Right atrium auricular region (tissue), 2 donors: ENCODE data around the gene IQGAP1. TPM values are rescaled to one million over a fixed set of nuclear protein-coding genes. Genes with fewer than 3 reads are reported as not detected.
A peak's percentile ranks its signal among the peaks of the same experiment; 100 is the strongest.
"Not testable (repeated sequence)": the region's sequence is repeated elsewhere in the genome, so short reads cannot be mapped to it uniquely, and the experiment has no call there.

Source experiments
- DNase-seq: peaks from one replicate; pipeline ENCODE4 v3.0.0-alpha.2; 2019; ENCODE audit warnings: low spot score
- H3K27ac ChIP-seq, 2 donors: fragments of 200-600 bp; sonication (generic); 1 replicate in 1 of 2; 2 replicates in 1 of 2; pipeline ENCODE4 v1.5.1; 2016 to 2019
- H3K27me3 ChIP-seq, 2 donors: fragments of 200-600 bp; sonication (generic); one replicate each; pipeline versions ENCODE4 v1.5.1 to v1.6.0; 2017 to 2019
- H3K36me3 ChIP-seq: fragments of 200-600 bp; sonication (generic); one replicate; pipeline ENCODE4 v1.5.1; 2016
- H3K4me1 ChIP-seq, 2 donors: fragments of 200-600 bp; sonication (generic); one replicate each; pipeline versions ENCODE4 v1.5.1 to v1.6.0; 2017 to 2019
- H3K4me3 ChIP-seq, 2 donors: fragments of 200-600 bp; sonication (generic); 1 replicate in 1 of 2; 2 replicates in 1 of 2; pipeline ENCODE4 v1.5.1; 2017 to 2019; ENCODE audit warnings: mild to moderate bottlenecking in 1 of 2, moderate library complexity in 1 of 2
- H3K9me3 ChIP-seq, 2 donors: fragments of 200-600 bp; sonication (generic); one replicate each; pipeline ENCODE4 v1.5.1; 2019
- total RNA-seq, 2 donors: library from RNA; depleted of rRNA; stranded (reverse); fragments of >200 nt; gene quantifications; one replicate each; pipeline ENCODE4 v1.1.0, GENCODE V29; 2016
- TF ChIP-seq, protein P1 (sequence below), 2 donors: fragments of 200-600 bp; sonication (generic); IDR thresholded peaks; one replicate each; pipeline ENCODE4 v1.5.1; 2019; ENCODE audit warnings: antibody characterized with exemption in 2 of 2

IQGAP1 gene
- total RNA-seq, 2 donors from 2014 or later = 56.5 to 96.3 TPM

- Histone ChIP-seq H3K36me3 (no peaks in the 10 kb centered on the region), H3K4me1 (peaks cover 0 to 79% of the 10 kb centered on the region in 2 donors), H3K27ac (peak overlapping the region; percentile 13 to 20), H3K27me3 (no peaks in the 10 kb centered on the region), H3K4me3 (no peak overlapping the region), H3K9me3 (no peaks in the 10 kb centered on the region)
- TF ChIP-seq, protein P1, sequence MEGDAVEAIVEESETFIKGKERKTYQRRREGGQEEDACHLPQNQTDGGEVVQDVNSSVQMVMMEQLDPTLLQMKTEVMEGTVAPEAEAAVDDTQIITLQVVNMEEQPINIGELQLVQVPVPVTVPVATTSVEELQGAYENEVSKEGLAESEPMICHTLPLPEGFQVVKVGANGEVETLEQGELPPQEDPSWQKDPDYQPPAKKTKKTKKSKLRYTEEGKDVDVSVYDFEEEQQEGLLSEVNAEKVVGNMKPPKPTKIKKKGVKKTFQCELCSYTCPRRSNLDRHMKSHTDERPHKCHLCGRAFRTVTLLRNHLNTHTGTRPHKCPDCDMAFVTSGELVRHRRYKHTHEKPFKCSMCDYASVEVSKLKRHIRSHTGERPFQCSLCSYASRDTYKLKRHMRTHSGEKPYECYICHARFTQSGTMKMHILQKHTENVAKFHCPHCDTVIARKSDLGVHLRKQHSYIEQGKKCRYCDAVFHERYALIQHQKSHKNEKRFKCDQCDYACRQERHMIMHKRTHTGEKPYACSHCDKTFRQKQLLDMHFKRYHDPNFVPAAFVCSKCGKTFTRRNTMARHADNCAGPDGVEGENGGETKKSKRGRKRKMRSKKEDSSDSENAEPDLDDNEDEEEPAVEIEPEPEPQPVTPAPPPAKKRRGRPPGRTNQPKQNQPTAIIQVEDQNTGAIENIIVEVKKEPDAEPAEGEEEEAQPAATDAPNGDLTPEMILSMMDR (IDR thresholded peaks at IDR 0.05) = no peak
- DNase-seq = no peak
These were observed 17.1 kb downstream of the IQGAP1 start for GRCh38 chr15:90405055-90405607.

DNA sequence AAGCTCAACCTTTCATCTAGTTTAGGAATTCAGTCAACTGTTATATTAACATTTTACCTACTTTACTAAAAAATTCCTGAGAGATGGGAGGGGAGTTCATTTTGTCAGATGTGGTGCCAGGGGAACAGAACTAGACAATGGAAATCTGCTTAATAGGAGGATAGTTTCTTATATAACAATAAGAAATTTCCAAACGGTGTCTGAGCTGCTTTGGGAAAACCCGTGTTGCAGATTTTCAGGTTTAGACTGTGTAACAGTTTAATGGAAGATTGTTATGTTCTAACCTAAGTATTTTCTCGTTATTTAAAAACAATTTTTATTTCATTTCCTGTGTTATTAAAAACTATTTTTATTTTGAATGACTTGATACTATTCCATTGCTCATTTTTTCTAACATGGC, 19.3 kb downstream of the IQGAP1 start:
- Histone ChIP-seq H3K4me1 (peaks cover 0 to 73% of the 10 kb centered on the region in 2 donors), H3K9me3 (no peaks in the 10 kb centered on the region), H3K36me3 (no peaks in the 10 kb centered on the region), H3K27ac (peak overlapping the region in 1 of 2 donors; percentile 20), H3K4me3 (no peak overlapping the region), H3K27me3 (no peaks in the 10 kb centered on the region)
- no peak for DNase-seq
- TF ChIP-seq, protein P1 (IDR thresholded peaks at IDR 0.05) = no peak

DNA sequence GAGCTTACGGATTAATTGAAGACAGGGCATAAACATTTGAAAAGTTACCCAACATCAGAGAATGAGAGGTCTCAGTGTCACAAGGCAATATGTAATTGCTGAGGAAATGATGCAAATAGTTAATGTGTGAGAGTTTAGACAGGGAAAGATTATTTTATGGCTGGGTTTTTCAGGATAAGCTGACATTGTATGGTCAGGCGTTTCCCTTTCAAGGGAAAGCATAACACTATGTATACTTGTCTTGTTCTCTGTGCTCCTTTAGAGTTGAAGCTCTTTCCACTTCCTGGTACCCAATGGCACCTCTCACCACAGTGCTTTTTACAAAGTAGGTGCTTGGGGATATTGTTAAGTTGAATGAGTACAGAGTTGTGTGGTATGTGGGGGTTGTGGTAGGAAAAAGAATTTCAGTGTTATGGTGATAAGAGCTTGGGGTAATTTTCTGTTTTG, 19.9 kb downstream of the IQGAP1 start:
- TF ChIP-seq, protein P1 (IDR thresholded peaks at IDR 0.05) = no peak
- Histone ChIP-seq H3K4me3 (no peak overlapping the region), H3K27ac (peak overlapping the region in 1 of 2 donors; percentile 20), H3K4me1 (peaks cover 0 to 73% of the 10 kb centered on the region in 2 donors), H3K36me3 (no peaks in the 10 kb centered on the region), H3K27me3 (no peaks in the 10 kb centered on the region), H3K9me3 (no peaks in the 10 kb centered on the region)
- no peak for DNase-seq

- H3K27ac ChIP-seq = no peak overlapping the region
- no peak overlapping the region for H3K4me3 ChIP-seq
- H3K36me3 ChIP-seq = no peaks in the 10 kb centered on the region
- H3K9me3 ChIP-seq = no peaks in the 10 kb centered on the region
- peaks cover 0 to 73% of the 10 kb centered on the region in 2 donors for H3K4me1 ChIP-seq
- no peaks in the 10 kb centered on the region for H3K27me3 ChIP-seq
- TF ChIP-seq, protein P1 (IDR thresholded peaks at IDR 0.05) = no peak
- no peak for DNase-seq
These were observed 20.6 kb downstream of the IQGAP1 start for GRCh38 chr15:90408657-90409056.

DNA sequence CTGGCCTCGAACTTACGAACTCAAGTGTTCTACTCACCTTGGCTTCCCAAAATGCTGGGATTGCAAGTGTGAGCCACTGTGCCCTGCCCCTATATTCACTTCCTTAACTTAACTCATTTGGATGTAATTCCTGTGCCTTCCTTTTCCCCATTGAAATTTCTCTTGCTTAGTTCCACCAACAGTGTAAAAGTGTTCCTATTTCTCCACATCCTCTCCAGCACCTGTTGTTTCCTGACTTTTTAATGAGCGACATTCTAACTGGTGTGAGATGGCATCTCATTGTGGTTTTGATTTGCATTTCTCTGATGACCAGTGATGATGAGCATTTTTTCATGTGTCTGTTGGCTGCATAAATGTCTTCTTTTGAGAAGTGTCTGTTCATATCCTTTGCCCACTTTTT, 21.5 kb downstream of the IQGAP1 start:
- H3K4me3 ChIP-seq, DNase-seq, H3K27ac ChIP-seq, H3K9me3 ChIP-seq, H3K36me3 ChIP-seq, H3K27me3 ChIP-seq: not testable (repeated sequence)
- H3K4me1 ChIP-seq = peaks cover 0 to 73% of the 10 kb centered on the region in 2 donors

DNA sequence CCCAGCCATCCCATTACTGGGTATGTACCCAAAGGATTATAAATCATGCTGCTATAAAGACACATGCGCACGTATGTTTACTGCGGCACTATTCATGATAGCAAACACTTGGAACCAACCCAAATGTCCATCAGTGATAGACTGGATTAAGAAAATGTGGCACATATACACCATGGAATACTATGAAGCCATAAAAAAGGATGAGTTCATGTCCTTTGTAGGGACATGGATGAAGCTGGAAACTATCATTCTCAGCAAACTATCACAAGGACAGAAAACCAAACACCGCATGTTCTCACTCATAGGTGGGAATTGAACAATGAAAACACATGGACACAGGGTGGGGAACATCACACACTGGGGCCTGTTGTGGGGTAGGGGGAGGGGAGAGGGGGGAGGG, 22.3 kb downstream of the IQGAP1 start:
- not testable (repeated sequence) for H3K4me3 ChIP-seq, H3K9me3 ChIP-seq, H3K27me3 ChIP-seq, DNase-seq, H3K36me3 ChIP-seq, H3K27ac ChIP-seq
- H3K4me1 ChIP-seq = peaks cover 0 to 69% of the 10 kb centered on the region in 2 donors

GRCh38 chr15:90411176-90411575, 23.1 kb downstream of the IQGAP1 start:
- Histone ChIP-seq H3K36me3 (no peaks in the 10 kb centered on the region), H3K27ac (no peak overlapping the region), H3K9me3 (no peaks in the 10 kb centered on the region), H3K27me3 (no peaks in the 10 kb centered on the region), H3K4me1 (peaks cover 0 to 60% of the 10 kb centered on the region in 2 donors), H3K4me3 (no peak overlapping the region)
- TF ChIP-seq, protein P1 (IDR thresholded peaks at IDR 0.05) = no peak
- no peak for DNase-seq
